A549 (cell line): ENCODE data around the gene SPTLC3.

ENCODE experiments used
- CBX2 ChIP-seq: fragments of 200-600 bp; sonication (generic); IDR thresholded peaks from 2 replicates; pipeline ENCODE4 v1.6.1; 2016; ENCODE audit warnings: low read depth, mild to moderate bottlenecking, borderline replicate concordance
- CEBPB ChIP-seq, 2 experiments: fragments of >200 bp in 1 of 2; sonication (Bioruptor Twin) in 1 of 2; formaldehyde crosslinking in 1 of 2; IDR thresholded peaks; 2 replicates each; pipeline ENCODE4 v1.6.1; 2012 to 2016
- EP300 ChIP-seq, 2 experiments: fragments of >200 bp; sonication (Bioruptor Twin); formaldehyde crosslinking; IDR thresholded peaks; 2 replicates in 1 of 2; 3 replicates in 1 of 2; pipeline ENCODE4 v1.6.1; 2016 to 2017
- JUNB ChIP-seq: fragments of >200 bp; sonication (Bioruptor Twin); formaldehyde crosslinking; IDR thresholded peaks from 2 replicates; pipeline ENCODE4 v1.6.1; 2016
- KDM1A ChIP-seq: fragments of 200-600 bp; sonication (generic); IDR thresholded peaks from 2 replicates; pipeline ENCODE4 v1.6.1; 2016; ENCODE audit warnings: low read depth, mild to moderate bottlenecking
- MAFK ChIP-seq: fragments of 450-650 bp; IDR thresholded peaks from 2 replicates; pipeline ENCODE4 v1.6.1; 2014; ENCODE audit not compliant: partially characterized antibody
- NR3C1 ChIP-seq: fragments of >200 bp; sonication (Bioruptor Twin); formaldehyde crosslinking; IDR thresholded peaks from 3 replicates; pipeline ENCODE4 v1.6.1; 2017
- PHF8 ChIP-seq: fragments of 200-600 bp; sonication (generic); IDR thresholded peaks from 2 replicates; pipeline ENCODE4 v1.6.1; 2016; ENCODE audit warnings: low read depth, mild to moderate bottlenecking, antibody characterized with exemption, moderate library complexity, borderline replicate concordance
- POLR2A ChIP-seq: IDR thresholded peaks from 2 replicates; pipeline ENCODE4 v1.6.1; 2012; ENCODE audit warnings: mild to moderate bottlenecking, low read length
- RCOR1 ChIP-seq: fragments of 150-350 bp; IDR thresholded peaks from 2 replicates; pipeline ENCODE4 v1.6.1; 2014; ENCODE audit warnings: antibody characterized with exemption, low read length, low read depth
- ZFP36 ChIP-seq: fragments of 450-650 bp; IDR thresholded peaks from 2 replicates; pipeline ENCODE4 v1.6.1; 2014; ENCODE audit warnings: borderline replicate concordance; ENCODE audit not compliant: partially characterized antibody
- TF ChIP-seq, protein P1 (sequence below): fragments of >200 bp; sonication (Bioruptor Twin); formaldehyde crosslinking; IDR thresholded peaks from 3 replicates; pipeline ENCODE4 v1.5.1; 2016

DNA sequence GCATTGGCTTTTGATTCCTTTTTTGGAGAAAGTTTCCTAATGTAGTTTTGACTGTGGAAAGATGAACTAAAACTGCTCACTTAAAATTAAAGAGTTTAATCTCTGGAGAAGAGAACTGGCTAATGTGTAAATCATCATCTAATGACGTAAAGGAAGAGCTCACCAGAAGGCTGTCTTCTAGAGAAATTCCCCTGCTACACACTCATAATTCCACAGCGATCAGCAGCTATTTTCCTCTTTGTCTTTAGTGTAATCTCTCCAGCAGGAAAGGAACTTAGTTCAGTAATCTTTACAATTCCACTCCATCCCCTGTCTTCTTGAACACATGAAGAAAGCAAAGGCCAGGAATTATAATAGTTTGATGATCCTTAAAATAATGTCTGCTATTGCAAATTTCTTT, 15.8 kb downstream of the SPTLC3 start:
- no peak for TF ChIP-seq RCOR1
- no peak for TF ChIP-seq POLR2A
- TF ChIP-seq KDM1A, result no peak
- TF ChIP-seq JUNB, result no peak
- no peak for TF ChIP-seq ZFP36
- TF ChIP-seq PHF8, result no peak
- TF ChIP-seq, protein P1, sequence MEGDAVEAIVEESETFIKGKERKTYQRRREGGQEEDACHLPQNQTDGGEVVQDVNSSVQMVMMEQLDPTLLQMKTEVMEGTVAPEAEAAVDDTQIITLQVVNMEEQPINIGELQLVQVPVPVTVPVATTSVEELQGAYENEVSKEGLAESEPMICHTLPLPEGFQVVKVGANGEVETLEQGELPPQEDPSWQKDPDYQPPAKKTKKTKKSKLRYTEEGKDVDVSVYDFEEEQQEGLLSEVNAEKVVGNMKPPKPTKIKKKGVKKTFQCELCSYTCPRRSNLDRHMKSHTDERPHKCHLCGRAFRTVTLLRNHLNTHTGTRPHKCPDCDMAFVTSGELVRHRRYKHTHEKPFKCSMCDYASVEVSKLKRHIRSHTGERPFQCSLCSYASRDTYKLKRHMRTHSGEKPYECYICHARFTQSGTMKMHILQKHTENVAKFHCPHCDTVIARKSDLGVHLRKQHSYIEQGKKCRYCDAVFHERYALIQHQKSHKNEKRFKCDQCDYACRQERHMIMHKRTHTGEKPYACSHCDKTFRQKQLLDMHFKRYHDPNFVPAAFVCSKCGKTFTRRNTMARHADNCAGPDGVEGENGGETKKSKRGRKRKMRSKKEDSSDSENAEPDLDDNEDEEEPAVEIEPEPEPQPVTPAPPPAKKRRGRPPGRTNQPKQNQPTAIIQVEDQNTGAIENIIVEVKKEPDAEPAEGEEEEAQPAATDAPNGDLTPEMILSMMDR, result no peak
- TF ChIP-seq NR3C1, result no peak
- no peak for TF ChIP-seq MAFK
- no peak for TF ChIP-seq EP300 (IDR thresholded peaks at IDR 0.05)
- TF ChIP-seq CEBPB (IDR thresholded peaks at IDR 0.05), result no peak
- TF ChIP-seq CBX2, result no peak
